NB4 (cell line): Measurements from ENCODE around the gene SNX25.
A peak's percentile ranks its signal among the peaks of the same experiment; 100 is the strongest.

Experiments used
- DNase-seq: peaks from one replicate; pipeline ENCODE4 v3.0.0; 2010; ENCODE audit warnings: low read depth
- H3K4me3 ChIP-seq: one replicate; pipeline ENCODE4 v1.5.1; 2011; ENCODE audit warnings: mild to moderate bottlenecking, low read depth, low read length, moderate library complexity
- MYC ChIP-seq: IDR thresholded peaks from 2 replicates; pipeline ENCODE4 v1.6.1; 2011; ENCODE audit warnings: low read depth, low read length
- POLR2A ChIP-seq: IDR thresholded peaks from 2 replicates; pipeline ENCODE4 v1.6.1; 2011; ENCODE audit warnings: mild to moderate bottlenecking; ENCODE audit not compliant: insufficient read length; ENCODE audit errors: extremely low read depth
- TF ChIP-seq, protein P1 (sequence below): IDR thresholded peaks from one replicate; pipeline ENCODE4 v1.5.1; 2012; ENCODE audit warnings: low read depth, low read length
- TF ChIP-seq, protein P2 (sequence below): IDR thresholded peaks from 2 replicates; pipeline ENCODE4 v1.6.1; 2011; ENCODE audit warnings: low read depth, low read length

SNX25 gene

DNA sequence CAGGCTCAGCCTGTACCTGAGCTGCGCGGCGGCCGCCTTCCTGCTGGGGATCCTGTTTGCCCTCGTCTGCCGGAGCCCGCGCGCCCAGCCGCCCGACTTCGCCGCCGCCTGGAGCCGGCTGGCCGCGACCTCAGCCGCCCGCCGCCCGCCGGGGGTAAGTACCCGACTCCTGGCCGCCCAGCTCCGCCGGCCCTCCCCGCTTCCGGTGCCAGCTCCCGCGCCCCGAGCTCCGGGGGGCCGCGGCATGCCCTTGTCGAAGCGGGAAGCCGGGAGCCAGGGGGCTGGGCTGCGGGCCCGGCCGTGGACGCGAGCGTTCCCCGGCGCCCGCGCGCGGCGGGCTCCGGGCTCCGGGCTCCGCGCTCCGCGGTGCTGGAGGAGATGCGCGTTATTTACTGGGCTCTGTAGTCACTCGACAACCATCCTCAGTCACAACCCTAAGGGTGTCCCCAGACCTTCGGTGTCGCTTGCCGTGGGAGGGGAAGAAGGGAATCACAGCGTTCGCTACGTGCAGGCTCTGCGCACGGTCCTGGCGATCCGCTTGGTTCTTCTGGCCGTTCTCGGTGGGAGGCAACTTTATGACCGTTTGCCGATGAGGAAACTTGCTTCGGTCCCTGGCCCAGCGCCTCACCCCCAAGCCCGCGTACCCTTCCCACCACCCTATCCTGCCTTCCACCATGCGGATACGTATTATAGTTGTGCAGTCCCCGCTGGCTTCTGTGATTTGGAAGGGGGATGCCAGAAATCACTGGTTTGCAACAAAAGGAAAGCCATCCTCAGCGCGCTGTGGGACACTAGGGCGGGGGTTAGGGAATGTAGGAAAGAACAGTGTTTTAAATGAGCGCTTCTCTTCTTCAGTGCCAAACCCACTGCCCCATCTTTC, 944 bp downstream of the SNX25 start:
- H3K4me3 ChIP-seq: peak overlapping the region; percentile 77
- TF ChIP-seq, protein P1, sequence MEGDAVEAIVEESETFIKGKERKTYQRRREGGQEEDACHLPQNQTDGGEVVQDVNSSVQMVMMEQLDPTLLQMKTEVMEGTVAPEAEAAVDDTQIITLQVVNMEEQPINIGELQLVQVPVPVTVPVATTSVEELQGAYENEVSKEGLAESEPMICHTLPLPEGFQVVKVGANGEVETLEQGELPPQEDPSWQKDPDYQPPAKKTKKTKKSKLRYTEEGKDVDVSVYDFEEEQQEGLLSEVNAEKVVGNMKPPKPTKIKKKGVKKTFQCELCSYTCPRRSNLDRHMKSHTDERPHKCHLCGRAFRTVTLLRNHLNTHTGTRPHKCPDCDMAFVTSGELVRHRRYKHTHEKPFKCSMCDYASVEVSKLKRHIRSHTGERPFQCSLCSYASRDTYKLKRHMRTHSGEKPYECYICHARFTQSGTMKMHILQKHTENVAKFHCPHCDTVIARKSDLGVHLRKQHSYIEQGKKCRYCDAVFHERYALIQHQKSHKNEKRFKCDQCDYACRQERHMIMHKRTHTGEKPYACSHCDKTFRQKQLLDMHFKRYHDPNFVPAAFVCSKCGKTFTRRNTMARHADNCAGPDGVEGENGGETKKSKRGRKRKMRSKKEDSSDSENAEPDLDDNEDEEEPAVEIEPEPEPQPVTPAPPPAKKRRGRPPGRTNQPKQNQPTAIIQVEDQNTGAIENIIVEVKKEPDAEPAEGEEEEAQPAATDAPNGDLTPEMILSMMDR: no peak
- peak; percentile 68 for DNase-seq

DNA sequence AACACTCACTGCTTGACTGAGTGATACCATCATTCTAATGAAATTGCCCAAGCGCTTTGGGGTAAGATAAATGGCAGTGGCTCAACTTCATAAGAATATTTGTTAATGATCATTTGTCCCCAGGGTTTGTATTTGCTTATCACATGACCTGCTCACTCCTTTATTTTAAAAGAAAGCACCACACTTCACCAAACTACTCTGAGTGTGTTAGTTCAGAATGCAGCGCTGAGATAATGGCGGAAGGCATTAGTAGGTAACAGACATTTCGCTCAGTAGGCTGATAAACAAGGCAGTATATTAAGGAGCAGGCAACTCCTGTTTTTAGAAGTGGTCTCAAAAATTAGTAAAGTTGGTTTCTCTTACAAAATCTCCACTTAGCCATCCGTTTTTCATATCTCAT, 1.6 kb downstream of the SNX25 start:
- peak overlapping the region; percentile 77 for H3K4me3 ChIP-seq
- DNase-seq: no peak
- TF ChIP-seq, protein P1: no peak
- TF ChIP-seq, protein P2, sequence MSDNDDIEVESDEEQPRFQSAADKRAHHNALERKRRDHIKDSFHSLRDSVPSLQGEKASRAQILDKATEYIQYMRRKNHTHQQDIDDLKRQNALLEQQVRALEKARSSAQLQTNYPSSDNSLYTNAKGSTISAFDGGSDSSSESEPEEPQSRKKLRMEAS: no peak
- no peak for TF ChIP-seq POLR2A
- TF ChIP-seq MYC: no peak

DNA sequence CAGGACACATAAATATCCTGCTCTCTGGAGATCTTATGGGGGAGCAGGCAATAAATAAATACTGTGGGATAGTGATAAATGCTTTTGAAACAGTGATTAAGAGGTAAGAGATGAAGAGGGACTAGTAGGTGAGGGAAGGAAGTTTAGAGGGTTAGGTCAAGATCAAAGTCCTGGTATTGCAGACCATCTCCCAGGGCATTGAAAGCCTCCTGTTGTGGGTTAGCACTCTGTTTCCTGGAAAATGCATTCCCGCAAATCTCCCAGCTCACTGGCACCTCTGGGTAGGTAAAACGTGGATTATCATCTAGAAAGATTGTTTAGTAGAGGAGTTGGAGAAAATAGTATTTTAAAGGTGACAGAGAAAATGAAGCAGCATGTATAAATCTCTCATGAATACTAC, 2.2 kb downstream of the SNX25 start:
- H3K4me3 ChIP-seq: no peak overlapping the region
- TF ChIP-seq MYC (no peak), POLR2A (no peak)
- TF ChIP-seq, protein P1: no peak
- TF ChIP-seq, protein P2: no peak
- DNase-seq: no peak

DNA sequence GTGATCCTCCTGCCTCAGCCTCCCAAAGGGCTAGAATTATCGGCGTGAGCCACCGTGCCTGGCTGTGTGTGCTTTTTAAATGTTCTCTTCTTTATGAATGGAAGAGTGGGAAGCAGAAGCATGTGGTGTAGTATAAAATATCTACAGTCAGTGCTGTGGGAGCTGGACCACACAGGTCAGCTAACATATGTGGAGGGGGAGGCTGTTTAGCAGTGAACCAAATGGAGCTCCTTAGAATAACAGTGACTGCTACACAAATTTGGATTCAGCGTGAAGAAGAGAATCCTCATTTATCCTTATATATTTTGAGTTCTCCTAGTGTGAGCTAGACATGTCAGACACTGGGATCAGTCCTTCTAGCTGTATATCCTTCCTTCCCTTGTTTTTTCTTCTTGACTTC, 3.2 kb downstream of the SNX25 start:
- no peak overlapping the region for H3K4me3 ChIP-seq
- no peak for TF ChIP-seq MYC
- TF ChIP-seq, protein P1: no peak
- no peak for TF ChIP-seq POLR2A
- TF ChIP-seq, protein P2: no peak
- no peak for DNase-seq

DNA sequence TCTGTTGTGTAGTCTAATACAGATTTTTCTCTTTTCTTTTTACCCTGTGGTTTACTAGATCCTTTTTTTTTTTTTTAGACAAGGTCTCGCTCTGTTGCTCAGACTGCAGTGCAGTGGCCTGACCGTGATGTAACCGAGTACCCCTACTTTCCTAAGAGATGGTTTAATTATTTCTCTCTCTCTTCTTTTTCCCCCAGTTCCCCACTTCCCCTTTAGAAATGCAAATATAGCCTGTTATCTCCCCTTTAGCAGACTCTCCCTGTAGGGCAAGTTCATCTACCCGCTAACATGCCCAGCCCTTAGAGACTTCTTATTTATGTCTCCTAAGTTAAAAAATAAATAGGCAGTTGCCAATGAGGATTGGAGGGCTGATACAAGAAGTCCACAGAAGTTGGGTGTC, 4.5 kb downstream of the SNX25 start:
- no peak overlapping the region for H3K4me3 ChIP-seq
- no peak for TF ChIP-seq POLR2A
- TF ChIP-seq, protein P2: no peak
- TF ChIP-seq, protein P1: no peak
- no peak for TF ChIP-seq MYC
- DNase-seq: peak; percentile 44

DNA sequence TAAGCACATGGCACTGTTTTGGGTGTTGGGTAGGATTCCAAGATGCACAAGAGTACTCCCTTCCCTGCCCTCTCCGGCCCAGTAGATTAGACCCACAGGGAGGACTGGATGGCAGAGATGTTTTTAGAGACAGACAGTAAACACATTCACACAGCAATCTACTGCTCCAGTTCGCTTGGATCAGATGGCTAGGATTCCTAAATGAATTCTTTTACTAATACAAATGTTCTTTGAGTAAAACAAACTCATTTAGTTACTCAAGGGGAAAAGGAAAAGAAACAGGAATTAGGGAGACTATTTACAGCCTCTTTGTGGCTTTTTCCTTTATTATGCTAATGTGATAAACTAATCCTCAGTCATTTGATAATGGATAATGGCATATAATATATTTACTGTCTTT, 5.9 kb downstream of the SNX25 start:
- TF ChIP-seq, protein P1: no peak
- TF ChIP-seq MYC: no peak
- TF ChIP-seq, protein P2: no peak
- no peak for TF ChIP-seq POLR2A
- DNase-seq: no peak
- H3K4me3 ChIP-seq: no peak overlapping the region
